SW480 (cell line): ENCODE data around the gene TP53RK.
A peak's percentile ranks its signal among the peaks of the same experiment; 100 is the strongest.

Experiments
- DNase-seq: peaks from one replicate; pipeline ENCODE4 v3.0.0-alpha.2; 2016; ENCODE audit warnings: low spot score

Gene TP53RK

GRCh38 chr20:46706242-46706641, 17.0 kb upstream of the TP53RK start:
- no peak for DNase-seq

- DNase-seq, result no peak
Observed at GRCh38 chr20:46705378-46705729, 16.1 kb upstream of the TP53RK start.

DNA sequence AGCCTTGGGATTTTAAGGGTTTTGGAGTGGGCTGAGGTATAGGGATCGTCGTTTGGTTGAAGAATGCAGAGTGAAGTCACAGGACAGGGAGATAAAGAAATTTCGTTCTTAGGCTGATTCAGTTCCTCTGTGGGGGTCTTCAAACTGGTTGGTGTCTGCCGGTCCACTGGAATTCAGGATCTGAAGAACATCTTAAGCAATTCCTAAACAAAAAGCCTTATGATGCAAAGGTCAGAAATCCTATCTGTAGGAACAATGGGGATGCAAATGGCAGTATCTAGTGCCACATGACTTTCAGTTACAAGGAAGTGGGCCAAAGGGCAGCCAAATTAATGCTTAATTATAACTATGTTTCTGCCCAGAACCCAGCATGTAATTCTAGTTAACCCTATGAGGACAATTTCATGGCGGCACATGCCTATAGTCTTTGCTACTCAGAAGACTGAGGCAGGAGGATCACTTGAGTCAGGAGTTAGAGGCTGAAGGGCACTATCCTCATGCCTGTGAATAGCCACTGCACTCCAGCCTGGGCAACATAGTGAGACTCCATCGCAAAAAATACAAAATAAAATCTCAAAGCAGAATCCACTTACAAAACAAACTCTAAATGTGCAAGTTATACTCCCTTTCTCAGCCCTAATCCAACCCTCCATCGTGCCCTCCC, 15.6 kb upstream of the TP53RK start:
- no peak for DNase-seq

GRCh38 chr20:46703435-46703834, 14.2 kb upstream of the TP53RK start:
- DNase-seq, result no peak

- no peak for DNase-seq
Observed at GRCh38 chr20:46702447-46703203, 13.4 kb upstream of the TP53RK start.

DNA sequence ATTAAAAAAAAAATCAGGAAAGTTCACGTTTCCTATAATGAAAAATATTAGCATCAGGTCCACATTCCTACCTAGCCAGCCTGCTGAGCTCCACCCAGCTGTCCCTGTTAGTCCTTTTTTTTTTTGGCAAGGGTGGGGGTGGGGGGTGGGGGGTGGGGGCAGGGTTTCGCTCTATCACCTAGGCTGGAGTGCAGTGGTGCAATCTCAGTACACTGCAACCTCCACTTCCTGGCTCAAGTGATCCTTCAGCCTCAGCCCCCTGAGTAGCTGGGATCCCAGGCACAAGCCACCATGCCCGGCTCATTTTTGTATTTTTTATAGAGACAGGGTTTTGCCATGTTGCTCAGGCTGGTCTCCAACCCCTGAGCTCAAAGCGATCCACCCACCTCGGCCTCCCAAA, 12.7 kb upstream of the TP53RK start:
- no peak for DNase-seq

DNA sequence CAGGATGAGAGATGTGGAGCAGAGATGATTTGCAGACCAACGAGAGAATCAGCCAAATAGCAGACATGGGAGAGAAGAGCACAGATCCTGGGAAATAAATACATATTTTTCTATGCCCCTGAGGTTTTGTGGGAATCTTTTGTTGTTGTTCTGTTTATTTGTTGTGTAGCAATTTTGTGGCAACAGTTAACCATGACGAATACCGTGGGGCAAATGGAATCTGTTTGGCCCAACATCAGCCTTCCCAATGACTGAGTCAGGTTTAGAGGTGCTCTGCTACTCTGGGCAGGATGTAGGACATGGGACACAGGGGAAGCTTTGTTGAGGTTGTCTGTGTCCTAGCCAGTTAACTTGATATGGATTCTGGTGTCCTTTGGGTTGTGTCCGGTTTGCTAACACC, 12.3 kb upstream of the TP53RK start:
- peak; percentile 53 for DNase-seq

GRCh38 chr20:46701057-46701456, 11.8 kb upstream of the TP53RK start:
- no peak for DNase-seq

DNA sequence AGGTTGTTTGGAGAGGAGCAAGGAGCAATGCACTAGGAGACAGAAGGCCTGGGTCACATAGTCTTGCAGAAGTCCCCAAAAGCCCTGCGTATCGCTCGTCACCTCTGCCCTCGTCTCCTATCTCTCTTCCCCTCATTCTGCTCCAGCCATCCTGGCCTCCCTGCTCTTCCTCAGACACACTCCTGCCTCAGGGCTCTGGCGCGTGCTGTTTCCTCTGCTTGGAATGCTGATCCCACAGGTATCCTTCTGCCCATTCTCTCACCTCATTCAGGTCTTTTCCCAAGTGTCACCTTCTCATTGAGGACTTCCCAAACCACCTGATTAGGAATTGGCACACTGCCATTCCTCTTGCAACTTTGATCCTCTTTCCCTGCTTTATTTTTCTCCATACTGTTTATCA, 11.2 kb upstream of the TP53RK start:
- no peak for DNase-seq

DNA sequence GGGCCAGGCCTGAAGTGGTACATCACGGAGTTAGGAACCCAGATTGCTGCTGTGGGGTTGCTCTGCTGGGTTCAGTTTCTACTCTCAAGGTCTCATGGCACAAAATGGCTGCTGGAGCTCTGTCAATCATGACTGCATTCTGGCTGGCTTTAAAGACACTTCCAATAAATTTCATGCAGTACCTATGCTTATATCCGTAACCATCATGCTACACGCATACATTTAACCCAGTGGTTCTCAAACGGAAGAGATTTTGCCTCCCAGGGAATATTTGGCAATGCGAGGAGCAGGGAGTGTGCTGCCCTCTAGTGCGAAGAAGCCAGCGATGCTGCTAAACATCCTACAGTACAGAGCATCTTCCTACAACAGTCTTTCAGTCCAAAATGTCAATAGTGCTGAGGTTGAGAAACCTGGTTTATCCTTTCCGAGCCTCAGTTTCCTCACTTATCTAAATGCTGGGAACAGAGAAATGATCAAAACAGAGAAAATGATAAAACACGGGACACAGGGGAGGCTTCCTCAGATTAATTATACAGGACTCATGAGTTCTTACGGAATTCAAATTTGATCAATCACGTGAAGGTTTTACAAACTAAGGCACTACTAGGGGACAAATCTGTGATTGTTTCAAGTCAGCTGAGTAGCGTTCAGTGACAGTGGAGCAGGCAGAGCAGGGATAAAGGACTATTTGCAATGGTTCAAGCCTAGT, 10.6 kb upstream of the TP53RK start:
- peak; percentile 53 for DNase-seq

GRCh38 chr20:46698788-46699187, 9.5 kb upstream of the TP53RK start:
- peak; percentile 28 for DNase-seq

- DNase-seq, result no peak
Observed at GRCh38 chr20:46696791-46697279, 7.6 kb upstream of the TP53RK start.

DNA sequence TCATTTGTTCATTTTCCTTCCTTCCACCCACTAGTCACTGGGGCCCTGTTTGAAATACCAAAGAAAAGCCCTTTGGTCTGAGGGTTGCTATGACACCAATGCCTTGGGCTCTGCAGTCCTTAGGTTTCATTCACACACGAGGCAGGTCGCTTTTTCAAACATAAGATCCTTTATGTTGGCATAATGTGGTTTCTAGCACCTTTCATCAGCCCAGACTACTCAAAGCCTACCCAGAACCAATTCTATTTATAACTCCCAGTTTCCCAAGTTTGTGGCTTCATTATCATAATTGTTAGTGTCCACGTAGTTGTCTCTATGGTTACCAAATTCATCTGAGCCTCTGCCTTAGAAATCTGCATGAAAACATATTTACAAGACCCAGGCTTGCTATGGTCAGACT, 6.6 kb upstream of the TP53RK start:
- peak; percentile 96 for DNase-seq

GRCh38 chr20:46694484-46694883, 5.2 kb upstream of the TP53RK start:
- peak; percentile 57 for DNase-seq

GRCh38 chr20:46691196-46691595, 2.0 kb upstream of the TP53RK start:
- no peak for DNase-seq

GRCh38 chr20:46690219-46691106, 1.2 kb upstream of the TP53RK start:
- no peak for DNase-seq

DNA sequence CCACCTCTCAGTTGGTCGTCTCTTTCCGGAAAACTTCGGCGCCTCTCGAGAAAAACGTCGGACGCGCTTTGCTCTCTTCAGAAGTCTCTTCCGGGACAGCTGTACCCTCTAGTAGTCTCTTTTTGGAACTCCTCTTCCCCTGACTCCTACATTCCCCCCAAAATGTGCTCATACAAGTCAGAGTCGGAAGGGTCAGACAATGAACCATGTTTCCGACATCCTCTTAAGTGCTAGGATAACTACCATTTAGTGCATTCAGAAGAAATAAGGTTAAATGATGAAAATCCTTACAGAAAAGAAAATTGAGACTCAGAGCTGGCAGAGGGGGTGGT, 476 bp upstream of the TP53RK start:
- no peak for DNase-seq

DNA sequence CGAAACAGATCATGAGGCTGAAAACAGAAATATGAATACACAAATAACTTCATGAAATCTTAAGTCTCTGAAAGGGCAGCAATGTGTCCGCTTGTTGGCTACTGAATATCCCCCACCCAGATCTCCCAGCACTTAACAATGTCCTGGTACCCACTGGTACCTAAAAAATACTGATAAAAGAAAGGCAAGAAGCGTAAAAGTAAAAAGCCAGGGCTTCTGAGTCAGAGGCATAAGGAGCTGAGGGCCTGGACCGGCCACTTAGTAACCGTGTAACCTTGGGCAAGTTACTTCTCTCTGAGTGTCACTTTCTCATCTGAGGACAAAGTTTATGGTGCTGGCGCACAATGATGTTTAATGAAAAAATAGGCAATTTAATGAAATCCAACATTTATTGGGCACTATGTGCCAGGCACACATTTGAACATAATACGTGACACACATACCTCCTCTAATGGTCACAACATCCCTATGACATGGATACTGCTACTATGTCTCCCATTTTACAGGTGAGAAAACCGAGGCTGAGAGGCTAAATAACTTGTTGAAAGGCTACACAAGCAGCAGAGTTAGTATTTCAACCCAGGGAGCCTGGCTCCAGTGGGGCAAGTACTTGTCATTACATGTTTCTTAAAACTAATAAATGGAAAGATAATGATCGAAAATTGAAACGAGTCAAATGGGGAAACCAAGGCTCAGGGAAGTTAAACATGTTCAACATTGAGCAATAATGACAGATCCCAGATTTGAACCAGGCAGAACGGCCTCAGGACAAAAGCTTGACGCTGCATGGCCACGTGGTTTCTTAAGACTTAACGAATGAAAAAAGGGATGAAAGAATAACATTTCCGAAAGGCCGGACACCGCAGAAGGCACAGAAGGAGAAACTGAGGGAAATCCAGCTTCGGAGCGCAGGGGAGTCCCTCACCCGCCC, 828 bp downstream of the TP53RK start:
- DNase-seq, result no peak

DNA sequence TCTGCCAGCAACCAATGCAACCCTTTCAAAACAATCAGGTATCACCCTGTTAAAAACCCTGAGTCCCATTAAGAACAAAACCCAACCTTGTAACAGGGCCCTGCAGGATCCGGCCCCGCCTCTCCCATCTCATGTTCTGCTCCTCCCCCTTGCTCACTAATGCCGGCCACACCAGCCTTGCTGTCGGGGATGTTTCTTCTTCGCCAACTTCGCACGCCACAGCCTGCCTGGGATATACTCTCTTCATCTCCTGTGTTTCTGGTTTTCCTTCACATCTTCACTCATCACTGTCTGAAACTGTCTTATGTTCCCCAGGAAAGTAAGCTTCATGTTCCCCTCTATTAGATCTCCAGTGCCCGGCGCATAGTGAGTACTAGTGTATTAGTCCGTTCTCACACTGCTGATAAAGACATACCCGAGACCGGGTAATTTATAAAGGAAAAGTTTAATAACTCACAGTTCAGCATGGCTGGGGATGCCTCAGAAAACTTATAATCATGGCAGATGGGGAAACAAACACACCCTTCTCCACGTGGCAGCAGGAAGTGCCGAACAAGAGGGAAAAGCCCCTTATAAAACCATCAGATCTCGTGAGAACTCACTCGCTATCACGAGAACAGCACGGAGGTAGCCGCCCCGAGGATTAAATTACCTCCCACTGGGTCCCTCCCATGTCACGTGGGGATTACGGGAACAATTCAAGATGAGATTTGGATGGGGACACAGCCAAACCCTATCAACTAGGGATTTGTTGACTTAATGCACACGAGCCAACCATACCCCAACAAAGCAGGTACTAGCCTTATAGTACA, 5.1 kb downstream of the TP53RK start:
- DNase-seq, result peak; percentile 54

DNA sequence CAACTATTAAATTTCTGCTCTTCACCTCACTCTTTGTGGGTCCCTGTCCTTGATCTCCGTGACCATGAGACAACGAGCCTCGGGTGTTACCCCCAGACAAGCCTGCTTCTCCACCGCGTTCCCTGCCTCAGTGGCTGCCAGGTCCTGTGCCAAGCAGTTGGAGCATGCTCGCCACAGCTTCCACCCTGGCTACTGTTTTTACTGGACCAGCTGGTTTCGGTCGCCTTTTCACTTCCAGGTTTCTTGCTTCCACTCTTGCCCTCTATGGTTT, 5.6 kb downstream of the TP53RK start:
- no peak for DNase-seq
